ENCODE data around the gene FLT1.

The FLT1 gene

DNA sequence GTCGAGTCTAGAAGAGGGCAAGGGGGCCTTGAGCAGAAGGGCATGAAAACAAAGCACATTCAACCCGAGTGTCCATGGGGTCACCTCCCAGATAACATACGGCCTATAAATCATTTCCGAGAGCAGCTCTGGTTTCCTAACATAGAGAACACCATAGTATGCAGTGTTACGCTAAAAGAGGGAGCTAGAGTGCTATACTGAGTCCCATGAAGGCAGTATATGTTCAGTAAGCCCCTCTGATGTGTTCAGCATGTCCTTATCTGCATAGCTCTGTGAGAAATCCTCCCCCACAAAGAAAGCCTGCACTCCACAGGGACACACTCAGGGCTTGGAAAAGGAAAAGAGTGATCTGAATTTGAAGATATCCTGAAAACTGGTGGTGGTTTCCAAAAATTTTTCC is 175.4 kb downstream of the FLT1 start:
- no peak for DNase-seq (ENCODE audit: low read depth)

DNA sequence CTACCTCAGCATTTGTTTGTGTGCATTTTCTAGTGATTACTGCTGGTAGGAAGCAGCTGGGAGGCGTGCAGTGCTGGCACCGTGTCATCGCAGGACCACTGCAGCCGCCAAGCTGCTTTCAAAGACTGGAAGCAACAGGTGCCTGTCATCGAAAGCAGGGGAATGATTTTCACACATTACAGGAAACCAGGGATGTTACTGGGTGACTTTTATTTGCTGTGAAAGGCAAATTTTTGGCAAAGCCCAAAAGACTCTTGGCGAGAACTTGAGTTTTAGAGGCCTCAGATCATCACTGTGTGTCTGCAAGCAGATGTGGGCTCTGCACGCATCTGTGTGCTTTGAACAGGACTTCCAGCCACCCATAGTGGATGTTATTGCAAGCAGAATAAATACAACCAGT is 176.4 kb downstream of the FLT1 start:
- DNase-seq (ENCODE audit: low read depth) = no peak

GRCh38 chr13:28316836-28317235 is 178.1 kb downstream of the FLT1 start:
- DNase-seq (ENCODE audit: low read depth) = no peak

GRCh38 chr13:28316129-28316528 is 178.8 kb downstream of the FLT1 start:
- no peak for DNase-seq (ENCODE audit: low read depth)

- no peak for DNase-seq (ENCODE audit: low read depth)
Observed at GRCh38 chr13:28314879-28315278, 180.0 kb downstream of the FLT1 start.

DNA sequence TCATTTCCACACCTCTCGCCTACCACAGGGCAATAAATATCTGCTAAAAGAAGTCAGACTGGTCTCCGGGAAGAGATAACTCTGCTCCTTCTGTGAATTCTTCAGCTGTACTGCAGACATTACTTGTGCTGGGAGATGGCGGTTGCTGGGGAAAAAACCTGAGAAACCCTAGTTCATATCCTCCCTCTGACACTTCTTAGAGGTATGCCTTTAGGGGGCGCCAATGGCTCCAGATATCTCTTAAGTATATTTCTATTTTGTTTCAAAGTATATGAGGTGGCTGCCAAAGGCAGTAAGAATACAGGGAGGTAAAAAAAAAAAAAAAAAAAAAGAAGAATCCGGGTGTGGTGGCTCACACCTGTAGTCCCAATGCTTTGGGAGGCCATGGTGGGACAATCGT is 181.3 kb downstream of the FLT1 start:
- no peak for DNase-seq (ENCODE audit: low read depth)

DNA sequence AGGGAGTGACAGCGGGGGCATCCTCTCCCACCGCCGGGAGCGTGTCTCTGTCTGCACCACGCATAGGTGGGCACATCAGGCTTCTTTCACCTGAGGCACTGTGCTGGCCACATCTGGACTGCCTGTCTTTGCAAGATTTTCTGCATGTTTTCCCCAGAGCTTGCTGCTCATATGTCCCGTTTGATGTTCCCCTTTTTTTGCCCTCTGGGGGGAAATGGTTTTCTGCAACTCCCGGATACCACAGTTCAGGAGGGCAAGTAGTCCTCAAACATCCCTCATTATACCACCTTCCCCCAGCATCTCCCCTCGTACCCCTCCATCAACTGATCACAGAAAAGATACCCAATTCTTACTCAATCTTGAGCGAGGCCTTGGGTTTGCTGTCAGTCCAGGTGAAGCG is 188.6 kb downstream of the FLT1 start:
- DNase-seq (ENCODE audit: low read depth) = no peak

- DNase-seq (ENCODE audit: low read depth) = no peak
Observed at GRCh38 chr13:28301839-28302238, 193.1 kb downstream of the FLT1 start.

GRCh38 chr13:28299916-28300315 is 195.0 kb downstream of the FLT1 start:
- DNase-seq (ENCODE audit: low read depth) = no peak

GRCh38 chr13:28297341-28297740 is 197.6 kb downstream of the FLT1 start:
- DNase-seq (ENCODE audit: low read depth) = no peak

GRCh38 chr13:28286263-28286662 is 208.7 kb downstream of the FLT1 start:
- DNase-seq (ENCODE audit: low read depth) = no peak

DNA sequence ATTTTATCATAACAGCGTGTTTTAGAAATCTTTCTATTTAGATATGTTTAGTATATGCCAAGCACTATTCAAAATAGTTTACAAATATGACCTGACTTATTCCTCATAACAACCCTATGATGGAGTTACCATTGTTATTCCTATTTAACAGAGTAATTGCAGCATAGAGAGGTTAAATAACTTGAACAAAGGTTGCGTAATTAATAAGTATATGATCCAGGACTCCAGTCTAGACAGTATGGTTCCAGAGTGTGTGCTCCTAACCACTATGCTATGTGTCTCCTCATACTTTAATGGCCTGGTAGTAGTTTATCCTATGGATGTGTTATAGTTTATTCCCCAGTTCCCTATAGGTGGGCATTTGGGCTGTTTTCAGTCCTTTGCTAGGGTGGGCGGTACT is 211.3 kb downstream of the FLT1 start:
- no peak for DNase-seq (ENCODE audit: low read depth)

DNA sequence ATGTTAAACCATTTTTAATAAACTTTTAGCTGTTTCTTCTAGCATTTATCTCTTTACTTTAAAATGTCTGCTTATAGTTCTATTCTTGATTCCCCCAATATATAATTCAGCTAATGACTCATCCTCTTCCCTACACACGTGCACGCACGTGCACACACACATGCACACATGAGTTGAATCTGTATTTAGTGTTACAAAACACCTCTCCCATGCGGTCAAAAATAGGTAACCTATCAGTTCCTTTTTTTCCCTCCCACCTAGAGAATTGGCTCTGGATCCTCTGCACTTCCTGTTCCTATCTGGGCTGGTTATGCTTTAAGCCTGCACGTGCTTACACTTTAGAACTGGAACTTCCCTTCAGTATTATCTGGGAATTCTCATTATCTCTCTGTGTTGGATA is 212.5 kb downstream of the FLT1 start:
- no peak for DNase-seq (ENCODE audit: low read depth)

DNA sequence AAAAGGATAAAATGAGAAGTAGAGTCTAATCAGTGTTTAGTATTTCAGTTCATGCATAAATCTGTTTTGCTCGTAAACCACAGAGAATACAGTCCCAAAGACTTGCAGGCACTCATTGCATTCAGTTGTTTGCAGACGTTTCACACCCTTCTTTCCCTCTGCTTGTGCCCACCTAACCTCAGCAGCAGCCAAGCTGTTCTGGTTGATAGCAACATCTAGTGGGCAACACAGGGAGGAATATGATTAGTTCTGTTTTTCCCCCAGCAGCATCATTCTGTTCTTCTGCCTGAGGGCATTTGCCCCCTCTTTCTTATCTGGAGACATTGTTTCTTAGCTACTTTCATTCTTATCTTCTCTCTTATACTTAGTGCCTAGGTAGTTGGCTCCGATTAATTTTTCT is 221.0 kb downstream of the FLT1 start:
- DNase-seq (ENCODE audit: low read depth) = no peak

DNA sequence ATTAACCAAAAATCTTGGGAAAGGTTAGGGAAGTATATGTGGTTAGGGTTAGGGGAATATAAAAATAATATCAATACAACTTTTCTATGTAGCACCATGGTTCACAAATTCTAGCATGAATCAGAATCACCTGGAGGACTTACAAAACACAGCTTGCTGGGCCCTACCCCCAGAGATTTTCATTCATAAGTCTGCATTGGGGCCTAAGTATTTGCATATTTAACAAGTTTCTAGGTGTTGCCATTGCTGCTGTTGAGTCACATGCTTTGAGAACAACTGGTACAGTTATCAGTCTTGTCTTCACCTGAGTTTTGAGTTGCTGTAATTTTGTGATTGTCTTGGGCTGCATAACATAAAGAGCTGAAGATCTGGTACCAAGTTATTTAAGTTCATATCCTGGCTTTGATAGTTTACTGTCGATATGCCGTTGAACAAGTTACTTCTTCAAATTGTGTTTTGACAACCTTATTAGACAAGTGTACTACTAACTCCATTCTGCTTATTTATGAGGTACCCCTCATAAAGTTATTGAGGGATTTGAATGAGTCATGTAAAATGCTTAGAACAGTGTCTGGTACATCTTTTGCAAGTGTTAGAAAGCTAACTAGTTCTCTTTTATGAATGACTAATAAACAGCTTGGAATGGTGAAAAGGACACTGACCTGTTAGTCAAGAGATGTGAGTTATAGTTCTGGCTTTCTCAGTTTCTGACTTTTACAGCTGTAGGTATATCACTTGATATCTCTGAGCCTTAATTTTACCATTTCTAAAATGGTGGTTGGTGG is 223.7 kb downstream of the FLT1 start:
- no peak for DNase-seq (ENCODE audit: low read depth)

DNA sequence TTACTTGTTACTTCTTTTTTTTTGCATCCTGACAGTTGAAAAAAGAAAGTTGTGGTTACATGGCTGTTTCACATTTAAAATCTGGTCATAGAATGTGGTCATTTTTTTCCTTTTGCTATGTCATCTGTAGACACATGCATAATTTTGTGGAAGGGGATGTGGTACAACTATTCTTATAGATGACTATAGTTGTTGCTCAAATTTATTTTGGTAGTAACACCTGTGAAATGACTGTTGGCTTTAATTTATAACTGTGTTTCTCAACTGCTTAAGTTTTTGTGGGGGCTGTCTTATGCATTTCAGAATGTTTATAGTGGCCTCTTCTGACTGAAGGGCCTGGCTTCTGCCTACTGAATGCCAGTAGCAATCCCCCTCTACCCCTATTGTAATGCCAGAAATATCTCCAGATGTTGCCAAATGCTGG is 226.1 kb downstream of the FLT1 start:
- DNase-seq (ENCODE audit: low read depth) = no peak

GRCh38 chr13:28267497-28267896 is 227.4 kb downstream of the FLT1 start:
- DNase-seq (ENCODE audit: low read depth) = no peak

DNA sequence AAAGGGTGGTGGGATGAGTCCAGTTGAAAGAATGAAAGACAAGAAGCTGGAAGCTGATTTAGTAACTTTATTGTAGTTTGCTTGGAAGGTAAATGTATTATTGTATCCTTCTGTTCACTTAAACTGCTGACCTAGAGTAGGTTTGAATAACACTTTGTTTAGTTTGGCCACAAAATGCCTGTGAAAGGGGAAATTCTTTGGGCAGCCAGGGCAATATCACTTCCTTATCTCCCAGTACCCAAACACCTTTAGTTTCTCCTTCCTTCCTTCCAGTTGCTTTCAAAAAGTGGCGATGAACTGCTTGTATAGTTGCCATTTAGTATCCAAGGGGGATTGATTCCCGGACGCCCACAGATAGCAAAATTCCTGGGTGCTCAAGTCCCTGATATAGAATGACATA is 236.5 kb downstream of the FLT1 start:
- no peak for DNase-seq (ENCODE audit: low read depth)

DNA sequence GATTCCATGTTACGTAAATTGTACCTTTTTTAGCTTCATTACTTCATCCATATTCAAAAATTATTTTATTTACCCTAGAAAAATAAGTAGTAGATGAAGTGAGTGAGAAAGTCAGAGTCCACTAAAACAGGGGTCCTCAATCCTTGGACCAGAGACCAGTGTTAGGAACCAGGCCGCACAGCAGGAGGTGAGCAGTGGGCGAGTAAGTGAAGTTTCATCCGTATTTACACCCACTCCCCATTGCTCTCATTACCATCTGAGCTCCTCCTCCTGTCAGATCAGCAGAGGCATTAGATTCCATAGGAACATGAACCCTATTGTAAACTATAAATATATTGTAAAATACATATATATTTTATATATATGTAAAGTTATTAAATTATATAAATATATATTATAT is 237.6 kb downstream of the FLT1 start:
- DNase-seq (ENCODE audit: low read depth) = no peak

- DNase-seq (ENCODE audit: low read depth) = no peak
Observed at GRCh38 chr13:28252547-28252946, 242.4 kb downstream of the FLT1 start.

DNA sequence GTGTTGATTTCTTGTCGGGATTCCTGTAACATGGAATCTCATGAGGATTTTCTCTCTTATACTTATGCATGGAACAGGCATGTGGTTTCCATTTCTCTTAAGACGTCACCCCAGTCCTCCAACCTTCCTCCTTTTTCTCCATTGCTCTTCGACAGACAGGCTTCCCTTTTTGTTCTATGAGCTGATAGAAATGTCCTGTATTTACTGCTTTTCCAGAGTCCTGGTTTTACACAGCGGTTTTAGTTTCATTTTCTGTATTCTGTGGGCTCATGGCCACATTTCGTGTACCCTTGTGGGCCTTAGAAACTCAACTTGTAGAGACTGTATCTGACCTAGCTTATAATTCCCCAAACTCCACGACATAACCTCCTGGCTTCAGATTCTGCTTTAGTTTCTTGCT is 243.5 kb downstream of the FLT1 start:
- no peak for DNase-seq (ENCODE audit: low read depth)

- DNase-seq (ENCODE audit: low read depth) = no peak
Observed at GRCh38 chr13:28250542-28250941, 244.4 kb downstream of the FLT1 start.

All from activated T-cell treated with anti-CD3 and anti-CD28 coated beads for 24 hours (primary cell).